Loucy (cell line): Measurements from ENCODE around the gene VN1R5.

Experiments
- H2AFZ ChIP-seq: fragments of 200-600 bp; sonication (generic); 2 replicates; pipeline ENCODE4 v1.6.0; 2016; ENCODE audit warnings: antibody characterized with exemption, mild to moderate bottlenecking, low read length, moderate library complexity
- H3F3A ChIP-seq: fragments of 200-600 bp; 2 replicates; pipeline ENCODE4 v1.6.0; 2016; ENCODE audit warnings: antibody characterized with exemption, low read depth, mild to moderate bottlenecking
- H3K27me3 ChIP-seq: fragments of 200-600 bp; sonication (generic); 2 replicates; pipeline ENCODE4 v1.6.1; 2014; ENCODE audit warnings: low read length, mild to moderate bottlenecking; ENCODE audit not compliant: insufficient read depth, poor library complexity, severe bottlenecking
- H3K36me3 ChIP-seq: fragments of 200-600 bp; sonication (generic); 2 replicates; pipeline ENCODE4 v1.6.1; 2016; ENCODE audit warnings: low read length; ENCODE audit not compliant: insufficient read depth
- H3K4me1 ChIP-seq: fragments of 200-600 bp; sonication (generic); 2 replicates; pipeline ENCODE4 v1.5.1; 2014; ENCODE audit warnings: low read length, mild to moderate bottlenecking; ENCODE audit not compliant: insufficient read depth, poor library complexity, severe bottlenecking
- H3K4me2 ChIP-seq: fragments of 200-600 bp; sonication (generic); 2 replicates; pipeline ENCODE4 v1.6.0; 2014; ENCODE audit warnings: antibody characterized with exemption, low read length, low read depth, mild to moderate bottlenecking; ENCODE audit not compliant: poor library complexity, severe bottlenecking
- H3K4me3 ChIP-seq: fragments of 200-600 bp; sonication (generic); 2 replicates; pipeline ENCODE4 v1.5.1; 2014; ENCODE audit warnings: low read length, mild to moderate bottlenecking, mixed read lengths; ENCODE audit not compliant: poor library complexity, severe bottlenecking
- H3K79me2 ChIP-seq: fragments of 200-600 bp; sonication (generic); 2 replicates; pipeline ENCODE4 v1.6.1; 2014; ENCODE audit warnings: low read length; ENCODE audit not compliant: insufficient read depth
- H3K9ac ChIP-seq: fragments of 200-600 bp; sonication (generic); 2 replicates; pipeline ENCODE4 v1.6.0; 2014; ENCODE audit warnings: mild to moderate bottlenecking, low read depth, low read length, moderate library complexity; ENCODE audit not compliant: poor library complexity, severe bottlenecking
- H3K9me2 ChIP-seq: fragments of 200-600 bp; sonication (generic); replicated peaks from 2 replicates; pipeline ENCODE4 v1.6.1; 2016; ENCODE audit warnings: low read depth, low read length, mixed read lengths
- H3K9me3 ChIP-seq: fragments of 200-600 bp; sonication (generic); 2 replicates; pipeline ENCODE4 v1.6.1; 2014; ENCODE audit warnings: mild to moderate bottlenecking, antibody characterized with exemption, low read length, low read depth; ENCODE audit not compliant: insufficient read depth
- H4K20me1 ChIP-seq: fragments of 200-600 bp; sonication (generic); 2 replicates; pipeline ENCODE4 v1.6.0; 2014; ENCODE audit warnings: antibody characterized with exemption, low read length, mild to moderate bottlenecking; ENCODE audit not compliant: insufficient read depth, poor library complexity, severe bottlenecking
- EZH2phosphoT487 ChIP-seq: fragments of 200-600 bp; IDR thresholded peaks from 2 replicates; pipeline ENCODE4 v1.6.1; 2018; ENCODE audit warnings: antibody characterized with exemption, mild to moderate bottlenecking, moderate library complexity, borderline replicate concordance
- TF ChIP-seq, protein P1 (sequence below): fragments of 200-600 bp; sonication (generic); conservative IDR thresholded peaks from 2 replicates; pipeline ENCODE4 v1.5.1; 2014; ENCODE audit warnings: mild to moderate bottlenecking, antibody characterized with exemption, low read length

The VN1R5 gene

GRCh38 chr1:247273013-247273412 is 17.1 kb downstream of the VN1R5 start:
- Histone ChIP-seq H4K20me1 (no peaks in the 10 kb centered on the region), H2AFZ (no peak overlapping the region), H3K4me3 (no peak overlapping the region), H3K4me2 (no peak overlapping the region), H3K9me3 (no peaks in the 10 kb centered on the region; the same call in 1 of the 2 replicates), H3K79me2 (no peaks in the 10 kb centered on the region), H3K27me3 (no peaks in the 10 kb centered on the region), H3K4me1 (no peaks in the 10 kb centered on the region), H3K9me2 (no peaks in the 10 kb centered on the region), H3F3A (no peaks in the 10 kb centered on the region), H3K9ac (no peak overlapping the region), H3K36me3 (no peaks in the 10 kb centered on the region)
- TF ChIP-seq EZH2phosphoT487: no peak
- TF ChIP-seq, protein P1, sequence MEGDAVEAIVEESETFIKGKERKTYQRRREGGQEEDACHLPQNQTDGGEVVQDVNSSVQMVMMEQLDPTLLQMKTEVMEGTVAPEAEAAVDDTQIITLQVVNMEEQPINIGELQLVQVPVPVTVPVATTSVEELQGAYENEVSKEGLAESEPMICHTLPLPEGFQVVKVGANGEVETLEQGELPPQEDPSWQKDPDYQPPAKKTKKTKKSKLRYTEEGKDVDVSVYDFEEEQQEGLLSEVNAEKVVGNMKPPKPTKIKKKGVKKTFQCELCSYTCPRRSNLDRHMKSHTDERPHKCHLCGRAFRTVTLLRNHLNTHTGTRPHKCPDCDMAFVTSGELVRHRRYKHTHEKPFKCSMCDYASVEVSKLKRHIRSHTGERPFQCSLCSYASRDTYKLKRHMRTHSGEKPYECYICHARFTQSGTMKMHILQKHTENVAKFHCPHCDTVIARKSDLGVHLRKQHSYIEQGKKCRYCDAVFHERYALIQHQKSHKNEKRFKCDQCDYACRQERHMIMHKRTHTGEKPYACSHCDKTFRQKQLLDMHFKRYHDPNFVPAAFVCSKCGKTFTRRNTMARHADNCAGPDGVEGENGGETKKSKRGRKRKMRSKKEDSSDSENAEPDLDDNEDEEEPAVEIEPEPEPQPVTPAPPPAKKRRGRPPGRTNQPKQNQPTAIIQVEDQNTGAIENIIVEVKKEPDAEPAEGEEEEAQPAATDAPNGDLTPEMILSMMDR: no peak

GRCh38 chr1:247274605-247275256 is 18.9 kb downstream of the VN1R5 start:
- Histone ChIP-seq H3K36me3 (no peaks in the 10 kb centered on the region), H3K9me3 (no peaks in the 10 kb centered on the region; the same call in 1 of the 2 replicates), H4K20me1 (no peaks in the 10 kb centered on the region), H3K9ac (no peak overlapping the region), H3K4me1 (no peaks in the 10 kb centered on the region), H2AFZ (no peak overlapping the region), H3K79me2 (no peaks in the 10 kb centered on the region), H3K9me2 (no peaks in the 10 kb centered on the region), H3K4me2 (no peak overlapping the region), H3K27me3 (no peaks in the 10 kb centered on the region), H3K4me3 (no peak overlapping the region), H3F3A (no peaks in the 10 kb centered on the region)
- no peak for TF ChIP-seq EZH2phosphoT487
- TF ChIP-seq, protein P1: no peak

GRCh38 chr1:247277191-247277590 is 21.3 kb downstream of the VN1R5 start:
- no peaks in the 10 kb centered on the region for H3K9me2 ChIP-seq
- TF ChIP-seq EZH2phosphoT487: no peak
- TF ChIP-seq, protein P1: no peak
- no peak overlapping the region for H3K9ac ChIP-seq
- H3K27me3 ChIP-seq: no peaks in the 10 kb centered on the region
- H3K4me3 ChIP-seq: no peak overlapping the region
- no peak overlapping the region for H3K4me2 ChIP-seq
- H3K4me1 ChIP-seq: no peaks in the 10 kb centered on the region
- H3F3A ChIP-seq: no peaks in the 10 kb centered on the region
- H2AFZ ChIP-seq: no peak overlapping the region
- H3K36me3 ChIP-seq: no peaks in the 10 kb centered on the region
- no peaks in the 10 kb centered on the region for H4K20me1 ChIP-seq
- no peaks in the 10 kb centered on the region for H3K79me2 ChIP-seq
- no peaks in the 10 kb centered on the region for H3K9me3 ChIP-seq
